Kidney (tissue), 14 donors: Measurements from ENCODE around the gene ADARB2. TPM values are rescaled to one million over a fixed set of nuclear protein-coding genes. Genes with fewer than 3 reads are reported as not detected.
"Not testable (repeated sequence)": the region's sequence is repeated elsewhere in the genome, so short reads cannot be mapped to it uniquely, and the experiment has no call there.

ENCODE experiments used
- DNase-seq, 5 donors: peaks; one replicate each; pipeline ENCODE4 v3.0.0-alpha.2; 2013 to 2020
- FAIRE-seq: peaks from 2 replicates; lab custom pipeline; 2012; peaks lifted over from hg19 to GRCh38; lab: Jason Lieb, UNC
- H3K27ac ChIP-seq, 2 donors: one replicate each; pipeline ENCODE4 v1.7.0; 2013; ENCODE audit warnings: low read depth in 2 of 2, low read length in 2 of 2, inconsistent platforms in 1 of 2
- H3K27me3 ChIP-seq: one replicate; pipeline ENCODE4 v1.7.1; 2013; ENCODE audit warnings: low read length, inconsistent platforms; ENCODE audit not compliant: control insufficient read depth, insufficient read depth
- H3K36me3 ChIP-seq, 3 donors: one replicate each; pipeline versions ENCODE4 v1.7.0 to v1.7.1; 2013; ENCODE audit warnings: low read length in 3 of 3, control low read depth in 1 of 3, inconsistent platforms in 1 of 3; ENCODE audit not compliant: insufficient read depth in 3 of 3, control insufficient read depth in 2 of 3
- H3K4me1 ChIP-seq, 3 donors: one replicate each; pipeline versions ENCODE4 v1.7.0 to v1.7.1; 2013; ENCODE audit warnings: low read length in 3 of 3, inconsistent platforms in 1 of 3, low read depth in 1 of 3; ENCODE audit not compliant: control insufficient read depth in 2 of 3, insufficient read depth in 2 of 3
- H3K4me3 ChIP-seq, 3 donors: one replicate each; pipeline versions ENCODE4 v1.7.0 to v1.8.1; 2013; ENCODE audit warnings: low read length in 3 of 3, control low read depth in 1 of 3, inconsistent platforms in 1 of 3
- H3K9ac ChIP-seq, 3 donors: one replicate each; pipeline versions ENCODE4 v1.7.0 to v1.7.1; 2013; ENCODE audit warnings: low read length in 3 of 3, control low read depth in 1 of 3, inconsistent platforms in 1 of 3
- H3K9me3 ChIP-seq, 3 donors: one replicate each; pipeline versions ENCODE4 v1.7.0 to v1.7.1; 2013; ENCODE audit warnings: low read length in 3 of 3, control low read depth in 1 of 3, inconsistent platforms in 1 of 3; ENCODE audit not compliant: control insufficient read depth in 2 of 3, insufficient read depth in 1 of 3
- CTCF ChIP-seq: IDR thresholded peaks from 3 replicates; pipeline ENCODE4 v1.5.1; 2012; ENCODE audit warnings: mild to moderate bottlenecking, moderate library complexity, borderline replicate concordance; ENCODE audit not compliant: insufficient read depth; ENCODE audit errors: extremely low read depth
- intact Hi-C: fragments of 100-400 bp; cut with DNase I; formaldehyde crosslinking; loops from one replicate; pipeline ENCODE4 v1.11.1; 2022
- polyA plus RNA-seq: library from polyadenylated mRNA; stranded (reverse); fragments of 350-450 nt; fragmentation: Illumina TruSeq; extraction: RNeasy Lipid Tissue Mini Kit (QIAGEN cat#74804); gene quantifications from one replicate; pipeline ENCODE4 v1.2.3, GENCODE V29; 2014; ENCODE audit warnings: low read depth, low replicate concordance; ENCODE audit not compliant: insufficient read depth
- total RNA-seq: library from RNA; stranded (reverse); fragmentation: NEBNext Ultra II Directional; extraction: Animal tissue kit (Norgen Biotek cat#: 25700); gene quantifications from one replicate; pipeline ENCODE4 v1.2.1, GENCODE V29; 2021
- donor health status: control.
- donor health status: control.
- donor health status: control.
- donor health status: control.
- donor health status: control.
- donor health status: DM: yes; HTN: yes; CAD: no.
- donor health status: Normal renal cell carcinoma (clear cell type).

Gene ADARB2
- total and polyA plus RNA-seq, 2 donors from 2014 or later, result 1.0 to 1.3 TPM

- no peaks in the 10 kb centered on the region for H3K4me1 ChIP-seq
- no peak for TF ChIP-seq CTCF
- H3K27me3 ChIP-seq, result no peaks in the 10 kb centered on the region
- H3K9me3 ChIP-seq, result no peaks in the 10 kb centered on the region
- no peaks in the 10 kb centered on the region for H3K36me3 ChIP-seq
- FAIRE-seq (no peak), DNase-seq (peak in 3 of 5 donors; percentile 17 to 29 (median 23))
- intact Hi-C loops, result no loop called here
- no peak overlapping the region for H3K4me3 ChIP-seq
- no peak overlapping the region for H3K9ac ChIP-seq
- no peak overlapping the region for H3K27ac ChIP-seq
Observed at GRCh38 chr10:1434912-1435692, 302.2 kb downstream of the ADARB2 start.

- no peaks in the 10 kb centered on the region for H3K36me3 ChIP-seq
- H3K27ac ChIP-seq, result no peak overlapping the region
- intact Hi-C loops, result no loop called here
- no peaks in the 10 kb centered on the region for H3K4me1 ChIP-seq
- no peak for FAIRE-seq
- no peak overlapping the region for H3K9ac ChIP-seq
- H3K9me3 ChIP-seq, result no peaks in the 10 kb centered on the region
- H3K27me3 ChIP-seq, result no peaks in the 10 kb centered on the region
- DNase-seq, result peak in 3 of 5 donors; percentile 32 to 56 (median 53)
- no peak overlapping the region for H3K4me3 ChIP-seq
- TF ChIP-seq CTCF, result no peak
Observed at GRCh38 chr10:1434202-1434601, 303.1 kb downstream of the ADARB2 start.

- intact Hi-C loops, result no loop called here
- no peak overlapping the region for H3K4me3 ChIP-seq
- no peak for TF ChIP-seq CTCF
- no peaks in the 10 kb centered on the region for H3K36me3 ChIP-seq
- H3K27me3 ChIP-seq, result no peaks in the 10 kb centered on the region
- FAIRE-seq (no peak), DNase-seq (no peak)
- H3K4me1 ChIP-seq, result no peaks in the 10 kb centered on the region
- no peaks in the 10 kb centered on the region for H3K9me3 ChIP-seq
- no peak overlapping the region for H3K9ac ChIP-seq
- no peak overlapping the region for H3K27ac ChIP-seq
Observed at GRCh38 chr10:1432161-1432560, 305.2 kb downstream of the ADARB2 start.

GRCh38 chr10:1431229-1431628, 306.1 kb downstream of the ADARB2 start:
- Histone ChIP-seq H3K36me3 (no peaks in the 10 kb centered on the region), H3K9ac (no peak overlapping the region), H3K9me3 (no peaks in the 10 kb centered on the region), H3K4me3 (no peak overlapping the region), H3K27ac (no peak overlapping the region), H3K4me1 (no peaks in the 10 kb centered on the region), H3K27me3 (no peaks in the 10 kb centered on the region)
- intact Hi-C loops, result no loop called here
- no peak for FAIRE-seq
- TF ChIP-seq CTCF, result no peak
- DNase-seq, result no peak

- H3K4me1 ChIP-seq, H3K27me3 ChIP-seq, H3K4me3 ChIP-seq, H3K9me3 ChIP-seq, H3K27ac ChIP-seq, DNase-seq, intact Hi-C loops, FAIRE-seq, H3K36me3 ChIP-seq, H3K9ac ChIP-seq: not testable (repeated sequence)
Observed at GRCh38 chr10:1427521-1428186, 309.7 kb downstream of the ADARB2 start.
